Measurements from ENCODE around the gene ADAMTS12.
A peak's percentile ranks its signal among the peaks of the same experiment; 100 is the strongest.

Gene ADAMTS12

GRCh38 chr5:33936381-33937016 lies 44.7 kb upstream of the ADAMTS12 start, which contains the start of gene RXFP3:
TSS of gene RXFP3 (plus strand) at chr5:33936386. CDS start at chr5:33936741, 355 bp downstream.
- no peak for DNase-seq (ENCODE audit: low spot score)
- Histone ChIP-seq H3K4me3 (ENCODE audit: low read length in 2 of 2) (peak within 1 kb of the TSS; percentile 42 to 72), H2BK5ac (ENCODE audit: low read length) (no peak within 1 kb of the TSS), H2BK12ac (ENCODE audit: low read length) (no peak within 1 kb of the TSS), H3K9me3 (replicated peaks in 1 of 2; ENCODE audit: control insufficient read depth in 2 of 2, insufficient read depth in 1 of 2, low read depth in 1 of 2, low read length in 2 of 2) (no peaks in the 10 kb centered on the region), H2BK15ac (ENCODE audit: low read length) (no peak within 1 kb of the TSS), H2AFZ (ENCODE audit: low read length) (peak within 1 kb of the TSS; percentile 77), H3K9ac (ENCODE audit: low read depth, low read length, poor library complexity) (peak within 1 kb of the TSS; percentile 6), H3K23ac (ENCODE audit: low read depth, low read length, poor library complexity) (peak within 1 kb of the TSS; percentile 86), H3K4me2 (ENCODE audit: insufficient read depth, low read length, poor library complexity, severe bottlenecking) (peak within 1 kb of the TSS; percentile 95), H2AK5ac (ENCODE audit: low read depth, low read length) (no peak within 1 kb of the TSS), H3K18ac (ENCODE audit: low read length) (no peak within 1 kb of the TSS), H3K27ac (replicated peaks; ENCODE audit: low read length) (no peak within 1 kb of the TSS), H3K14ac (ENCODE audit: low read length) (peak within 1 kb of the TSS; percentile 60), H4K91ac (ENCODE audit: low read depth, low read length, poor library complexity) (no peak within 1 kb of the TSS), H3K27me3 (ENCODE audit: control insufficient read depth in 3 of 3, insufficient read depth in 3 of 3, low read depth in 1 of 3, low read length in 3 of 3) (peaks cover 0 to 14% (median 14%) of the 10 kb centered on the region in 3 experiments), H2BK120ac (ENCODE audit: low read depth, low read length) (no peak within 1 kb of the TSS), H3K36me3 (replicated peaks in 1 of 2; ENCODE audit: control insufficient read depth in 2 of 2, insufficient read depth in 2 of 2, low read length in 2 of 2) (no peaks in the 10 kb centered on the region), H3K4me1 (ENCODE audit: control insufficient read depth in 2 of 2, insufficient read depth in 1 of 2, low read depth in 1 of 2, low read length in 2 of 2) (peaks cover 3 to 6% of the 10 kb centered on the region in 2 donors), H3K4ac (ENCODE audit: low read length) (no peak within 1 kb of the TSS), H4K8ac (ENCODE audit: low read depth, low read length) (no peak within 1 kb of the TSS), H3K79me1 (ENCODE audit: low read depth, low read length) (no peaks in the 10 kb centered on the region)
- no CpG with 5 or more reads among the region's 45 CpGs for WGBS, 2 donors (ENCODE audit: extremely low coverage in 2 of 2, insufficient read length in 2 of 2, insufficient replicate concordance in 1 of 2)

DNA sequence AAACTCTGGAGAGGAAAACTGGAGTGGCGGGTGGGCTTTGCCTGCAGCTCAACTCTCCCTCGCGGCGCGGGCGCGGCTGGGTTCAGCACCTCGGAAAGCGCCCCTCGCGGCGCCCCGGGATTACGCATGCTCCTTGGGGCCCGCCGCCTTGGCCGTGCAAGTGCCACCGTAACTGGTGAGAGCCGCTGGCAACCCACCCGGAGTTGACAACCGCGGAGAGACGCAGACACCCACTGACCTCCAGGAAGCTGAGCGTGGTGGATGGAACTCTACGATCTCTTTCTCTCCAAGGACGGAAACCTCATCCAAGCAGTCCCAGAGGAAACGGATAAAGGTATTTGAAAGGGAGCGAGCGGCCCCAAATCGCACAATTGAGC lies 44.2 kb upstream of the ADAMTS12 start:
- peak overlapping the region; percentile 42 to 72 for H3K4me3 ChIP-seq (ENCODE audit: low read length in 2 of 2)
- H4K8ac ChIP-seq (ENCODE audit: low read depth, low read length): no peak overlapping the region
- no CpG with 5 or more reads among the region's 30 CpGs for WGBS, 2 donors (ENCODE audit: extremely low coverage in 2 of 2, insufficient read length in 2 of 2, insufficient replicate concordance in 1 of 2)
- no peak overlapping the region for H2BK15ac ChIP-seq (ENCODE audit: low read length)
- H2AK5ac ChIP-seq (ENCODE audit: low read depth, low read length): no peak overlapping the region
- H3K14ac ChIP-seq (ENCODE audit: low read length): no peak overlapping the region
- H3K18ac ChIP-seq (ENCODE audit: low read length): no peak overlapping the region
- peak overlapping the region; percentile 95 for H3K4me2 ChIP-seq (ENCODE audit: insufficient read depth, low read length, poor library complexity, severe bottlenecking)
- no peak overlapping the region for H2BK5ac ChIP-seq (ENCODE audit: low read length)
- no peak overlapping the region for H4K91ac ChIP-seq (ENCODE audit: low read depth, low read length, poor library complexity)
- H3K36me3 ChIP-seq (replicated peaks in 1 of 2; ENCODE audit: control insufficient read depth in 2 of 2, insufficient read depth in 2 of 2, low read length in 2 of 2): no peaks in the 10 kb centered on the region
- no peak overlapping the region for H3K27ac ChIP-seq (replicated peaks; ENCODE audit: low read length)
- no peak overlapping the region for H2BK12ac ChIP-seq (ENCODE audit: low read length)
- H3K79me1 ChIP-seq (ENCODE audit: low read depth, low read length): no peaks in the 10 kb centered on the region
- peaks cover 0 to 14% (median 14%) of the 10 kb centered on the region in 3 experiments for H3K27me3 ChIP-seq (ENCODE audit: control insufficient read depth in 3 of 3, insufficient read depth in 3 of 3, low read depth in 1 of 3, low read length in 3 of 3)
- peak; percentile 80 for DNase-seq (ENCODE audit: low spot score)
- peak overlapping the region; percentile 77 for H2AFZ ChIP-seq (ENCODE audit: low read length)
- H3K9me3 ChIP-seq (replicated peaks in 1 of 2; ENCODE audit: control insufficient read depth in 2 of 2, insufficient read depth in 1 of 2, low read depth in 1 of 2, low read length in 2 of 2): no peaks in the 10 kb centered on the region
- H3K4ac ChIP-seq (ENCODE audit: low read length): no peak overlapping the region
- no peak overlapping the region for H3K23ac ChIP-seq (ENCODE audit: low read depth, low read length, poor library complexity)
- H2BK120ac ChIP-seq (ENCODE audit: low read depth, low read length): no peak overlapping the region
- H3K4me1 ChIP-seq (ENCODE audit: control insufficient read depth in 2 of 2, insufficient read depth in 1 of 2, low read depth in 1 of 2, low read length in 2 of 2): peaks cover 3 to 6% of the 10 kb centered on the region in 2 donors
- no peak overlapping the region for H3K9ac ChIP-seq (ENCODE audit: low read depth, low read length, poor library complexity)

- Histone ChIP-seq H3K4ac (ENCODE audit: low read length) (no peak overlapping the region), H3K23ac (ENCODE audit: low read depth, low read length, poor library complexity) (no peak overlapping the region), H3K27ac (replicated peaks; ENCODE audit: low read length) (no peak overlapping the region), H3K14ac (ENCODE audit: low read length) (no peak overlapping the region), H3K9me3 (replicated peaks in 1 of 2; ENCODE audit: control insufficient read depth in 2 of 2, insufficient read depth in 1 of 2, low read depth in 1 of 2, low read length in 2 of 2) (no peaks in the 10 kb centered on the region), H2BK120ac (ENCODE audit: low read depth, low read length) (no peak overlapping the region), H3K79me1 (ENCODE audit: low read depth, low read length) (no peaks in the 10 kb centered on the region), H2BK15ac (ENCODE audit: low read length) (no peak overlapping the region), H2AFZ (ENCODE audit: low read length) (no peak overlapping the region), H2BK12ac (ENCODE audit: low read length) (no peak overlapping the region), H4K91ac (ENCODE audit: low read depth, low read length, poor library complexity) (no peak overlapping the region), H3K4me3 (ENCODE audit: low read length in 2 of 2) (no peak overlapping the region), H3K27me3 (ENCODE audit: control insufficient read depth in 3 of 3, insufficient read depth in 3 of 3, low read depth in 1 of 3, low read length in 3 of 3) (peaks cover 0 to 14% (median 14%) of the 10 kb centered on the region in 3 experiments), H3K36me3 (replicated peaks in 1 of 2; ENCODE audit: control insufficient read depth in 2 of 2, insufficient read depth in 2 of 2, low read length in 2 of 2) (no peaks in the 10 kb centered on the region), H3K4me2 (ENCODE audit: insufficient read depth, low read length, poor library complexity, severe bottlenecking) (no peak overlapping the region), H3K4me1 (ENCODE audit: control insufficient read depth in 2 of 2, insufficient read depth in 1 of 2, low read depth in 1 of 2, low read length in 2 of 2) (peaks cover 0 to 4% of the 10 kb centered on the region in 2 donors), H2BK5ac (ENCODE audit: low read length) (no peak overlapping the region), H4K8ac (ENCODE audit: low read depth, low read length) (no peak overlapping the region), H3K18ac (ENCODE audit: low read length) (no peak overlapping the region), H3K9ac (ENCODE audit: low read depth, low read length, poor library complexity) (no peak overlapping the region), H2AK5ac (ENCODE audit: low read depth, low read length) (no peak overlapping the region)
- DNase-seq (ENCODE audit: low spot score): no peak
- WGBS, 2 donors (ENCODE audit: extremely low coverage in 2 of 2, insufficient read length in 2 of 2, insufficient replicate concordance in 1 of 2): no CpG with 5 or more reads among the region's 1 CpG
These were observed 42.4 kb upstream of the ADAMTS12 start for GRCh38 chr5:33934176-33934575.

GRCh38 chr5:33933723-33934169 lies 42.0 kb upstream of the ADAMTS12 start:
- Histone ChIP-seq H4K8ac (ENCODE audit: low read depth, low read length) (no peak overlapping the region), H4K91ac (ENCODE audit: low read depth, low read length, poor library complexity) (no peak overlapping the region), H3K27ac (replicated peaks; ENCODE audit: low read length) (no peak overlapping the region), H3K9me3 (replicated peaks in 1 of 2; ENCODE audit: control insufficient read depth in 2 of 2, insufficient read depth in 1 of 2, low read depth in 1 of 2, low read length in 2 of 2) (no peaks in the 10 kb centered on the region), H3K9ac (ENCODE audit: low read depth, low read length, poor library complexity) (no peak overlapping the region), H3K4me1 (ENCODE audit: control insufficient read depth in 2 of 2, insufficient read depth in 1 of 2, low read depth in 1 of 2, low read length in 2 of 2) (peaks cover 0 to 4% of the 10 kb centered on the region in 2 donors), H2BK15ac (ENCODE audit: low read length) (no peak overlapping the region), H2AFZ (ENCODE audit: low read length) (no peak overlapping the region), H3K4ac (ENCODE audit: low read length) (no peak overlapping the region), H3K36me3 (replicated peaks in 1 of 2; ENCODE audit: control insufficient read depth in 2 of 2, insufficient read depth in 2 of 2, low read length in 2 of 2) (no peaks in the 10 kb centered on the region), H3K14ac (ENCODE audit: low read length) (no peak overlapping the region), H3K4me2 (ENCODE audit: insufficient read depth, low read length, poor library complexity, severe bottlenecking) (no peak overlapping the region), H3K18ac (ENCODE audit: low read length) (no peak overlapping the region), H2BK12ac (ENCODE audit: low read length) (no peak overlapping the region), H3K79me1 (ENCODE audit: low read depth, low read length) (no peaks in the 10 kb centered on the region), H3K23ac (ENCODE audit: low read depth, low read length, poor library complexity) (no peak overlapping the region), H3K27me3 (ENCODE audit: control insufficient read depth in 3 of 3, insufficient read depth in 3 of 3, low read depth in 1 of 3, low read length in 3 of 3) (peaks cover 0 to 14% (median 14%) of the 10 kb centered on the region in 3 experiments), H2AK5ac (ENCODE audit: low read depth, low read length) (no peak overlapping the region), H3K4me3 (ENCODE audit: low read length in 2 of 2) (no peak overlapping the region), H2BK5ac (ENCODE audit: low read length) (no peak overlapping the region), H2BK120ac (ENCODE audit: low read depth, low read length) (no peak overlapping the region)
- no peak for DNase-seq (ENCODE audit: low spot score)
- no CpG with 5 or more reads among the region's 3 CpGs for WGBS, 2 donors (ENCODE audit: extremely low coverage in 2 of 2, insufficient read length in 2 of 2, insufficient replicate concordance in 1 of 2)
